Colon (tissue), 2 donors: ENCODE measurements around the gene NPR2.

ENCODE experiments used
- FAIRE-seq: peaks from 2 replicates; lab custom pipeline; 2012; peaks lifted over from hg19 to GRCh38; lab: Jason Lieb, UNC
- donor health status: control.
- donor health status: control.

Gene NPR2

GRCh38 chr9:35763803-35764202 is 27.6 kb upstream of the NPR2 start:
- FAIRE-seq: no peak

GRCh38 chr9:35766997-35767396 is 24.4 kb upstream of the NPR2 start:
- FAIRE-seq: no peak

GRCh38 chr9:35767458-35767857 is 23.9 kb upstream of the NPR2 start:
- no peak for FAIRE-seq

GRCh38 chr9:35769763-35770162 is 21.6 kb upstream of the NPR2 start:
- FAIRE-seq: no peak

GRCh38 chr9:35771075-35771433 is 20.3 kb upstream of the NPR2 start:
- FAIRE-seq: no peak

GRCh38 chr9:35771534-35771933 is 19.9 kb upstream of the NPR2 start:
- no peak for FAIRE-seq

- FAIRE-seq: no peak
Measured at GRCh38 chr9:35771943-35772342, 19.4 kb upstream of the NPR2 start.

GRCh38 chr9:35774907-35775635 is 16.3 kb upstream of the NPR2 start:
- FAIRE-seq: no peak

GRCh38 chr9:35776018-35776417 is 15.4 kb upstream of the NPR2 start:
- no peak for FAIRE-seq

- no peak for FAIRE-seq
Measured at GRCh38 chr9:35778496-35778895, 12.9 kb upstream of the NPR2 start.

- FAIRE-seq: no peak
Measured at GRCh38 chr9:35781066-35781465, 10.3 kb upstream of the NPR2 start.

GRCh38 chr9:35783418-35783817 is 8.0 kb upstream of the NPR2 start:
- peak; percentile 43 for FAIRE-seq

- FAIRE-seq: no peak
Measured at GRCh38 chr9:35789541-35789940, 1.9 kb upstream of the NPR2 start.

- FAIRE-seq: no peak
Measured at GRCh38 chr9:35790025-35790384, 1.4 kb upstream of the NPR2 start.

- FAIRE-seq: no peak
Measured at GRCh38 chr9:35790385-35791296, 750 bp upstream of the NPR2 start.

GRCh38 chr9:35792024-35792813 is 828 bp downstream of the NPR2 start:
- FAIRE-seq: no peak

GRCh38 chr9:35792826-35793225 is 1.4 kb downstream of the NPR2 start:
- no peak for FAIRE-seq

GRCh38 chr9:35793461-35793860 is 2.1 kb downstream of the NPR2 start:
- FAIRE-seq: no peak

GRCh38 chr9:35795695-35796094 is 4.3 kb downstream of the NPR2 start:
- FAIRE-seq: no peak

GRCh38 chr9:35797311-35798109 is 6.1 kb downstream of the NPR2 start:
- no peak for FAIRE-seq

GRCh38 chr9:35798658-35799374 is 7.4 kb downstream of the NPR2 start:
- FAIRE-seq: no peak
